ENCODE data around the gene GNPTG. TPM values are rescaled to one million over a fixed set of nuclear protein-coding genes. Genes with fewer than 3 reads are reported as not detected.

Gene GNPTG
- total RNA-seq, 1 donor from 2014 or later = 30.0 TPM

DNA sequence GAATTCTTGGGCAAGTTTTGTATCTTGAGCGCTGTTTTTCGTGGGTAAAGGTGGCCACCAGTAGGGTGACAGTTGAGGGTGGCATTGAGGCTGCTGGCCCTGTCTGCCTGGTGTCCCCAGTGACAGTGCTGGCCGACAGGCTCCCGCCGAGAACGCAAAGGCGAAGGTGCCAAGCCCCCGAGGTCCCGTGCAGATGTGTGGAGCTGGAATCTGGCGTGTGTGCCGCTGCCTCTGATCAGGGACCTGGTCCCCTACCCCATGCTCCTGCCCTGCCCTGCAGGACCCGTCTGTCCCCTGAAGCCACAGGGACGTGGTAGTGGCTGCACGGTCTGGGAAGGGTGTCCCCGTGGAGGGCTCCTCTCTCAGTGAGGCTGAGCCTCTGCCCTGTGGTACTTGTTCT is 38.8 kb upstream of the GNPTG start:
- TF ChIP-seq, protein P1, sequence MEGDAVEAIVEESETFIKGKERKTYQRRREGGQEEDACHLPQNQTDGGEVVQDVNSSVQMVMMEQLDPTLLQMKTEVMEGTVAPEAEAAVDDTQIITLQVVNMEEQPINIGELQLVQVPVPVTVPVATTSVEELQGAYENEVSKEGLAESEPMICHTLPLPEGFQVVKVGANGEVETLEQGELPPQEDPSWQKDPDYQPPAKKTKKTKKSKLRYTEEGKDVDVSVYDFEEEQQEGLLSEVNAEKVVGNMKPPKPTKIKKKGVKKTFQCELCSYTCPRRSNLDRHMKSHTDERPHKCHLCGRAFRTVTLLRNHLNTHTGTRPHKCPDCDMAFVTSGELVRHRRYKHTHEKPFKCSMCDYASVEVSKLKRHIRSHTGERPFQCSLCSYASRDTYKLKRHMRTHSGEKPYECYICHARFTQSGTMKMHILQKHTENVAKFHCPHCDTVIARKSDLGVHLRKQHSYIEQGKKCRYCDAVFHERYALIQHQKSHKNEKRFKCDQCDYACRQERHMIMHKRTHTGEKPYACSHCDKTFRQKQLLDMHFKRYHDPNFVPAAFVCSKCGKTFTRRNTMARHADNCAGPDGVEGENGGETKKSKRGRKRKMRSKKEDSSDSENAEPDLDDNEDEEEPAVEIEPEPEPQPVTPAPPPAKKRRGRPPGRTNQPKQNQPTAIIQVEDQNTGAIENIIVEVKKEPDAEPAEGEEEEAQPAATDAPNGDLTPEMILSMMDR (IDR thresholded peaks at IDR 0.05; ENCODE audit: insufficient read depth, low read length, severe bottlenecking) = no peak
- H3K4me3 ChIP-seq (ENCODE audit: low read depth, low read length) = no peak overlapping the region
- H3K36me3 ChIP-seq (ENCODE audit: control insufficient read depth, insufficient read depth, low read length) = peaks cover 31% of the 10 kb centered on the region
- H3K27me3 ChIP-seq (ENCODE audit: control insufficient read depth, insufficient read depth, low read length) = no peaks in the 10 kb centered on the region
- FAIRE-seq (no peak), DNase-seq (ENCODE audit: low read depth) (no peak)

DNA sequence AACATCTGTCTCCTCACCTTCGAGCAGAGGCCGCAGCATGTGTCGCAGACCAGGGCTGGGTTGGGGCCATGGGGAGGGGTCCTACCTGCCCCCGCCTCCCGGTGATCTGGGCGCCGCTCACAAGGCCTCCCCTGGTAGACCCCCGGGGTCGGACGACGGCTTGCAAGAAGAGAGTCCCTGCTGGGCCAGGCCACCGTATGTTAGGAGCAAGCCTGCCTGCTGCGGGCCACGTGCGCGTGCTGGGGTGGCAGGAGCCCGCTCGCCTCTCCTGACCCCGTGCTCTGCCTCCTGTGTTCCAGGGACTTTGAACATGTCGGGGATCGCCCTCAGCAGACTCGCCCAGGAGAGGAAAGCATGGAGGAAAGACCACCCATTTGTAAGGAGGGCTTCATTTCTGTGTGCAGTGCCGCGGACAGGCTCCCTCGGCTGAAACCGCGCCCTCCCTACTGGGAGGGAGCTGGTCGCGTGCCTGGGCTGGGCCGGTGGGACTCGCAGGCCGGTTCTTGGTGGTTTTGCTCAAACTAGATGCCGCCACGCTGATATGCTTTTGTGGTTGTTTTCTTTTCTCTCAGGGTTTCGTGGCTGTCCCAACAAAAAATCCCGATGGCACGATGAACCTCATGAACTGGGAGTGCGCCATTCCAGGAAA is 37.9 kb upstream of the GNPTG start:
- no peak overlapping the region for H3K4me3 ChIP-seq (ENCODE audit: low read depth, low read length)
- H3K27me3 ChIP-seq (ENCODE audit: control insufficient read depth, insufficient read depth, low read length) = no peaks in the 10 kb centered on the region
- TF ChIP-seq, protein P1 (IDR thresholded peaks at IDR 0.05; ENCODE audit: insufficient read depth, low read length, severe bottlenecking) = no peak
- H3K36me3 ChIP-seq (ENCODE audit: control insufficient read depth, insufficient read depth, low read length) = peaks cover 37% of the 10 kb centered on the region
- FAIRE-seq = no peak
- DNase-seq (ENCODE audit: low read depth) = no peak

DNA sequence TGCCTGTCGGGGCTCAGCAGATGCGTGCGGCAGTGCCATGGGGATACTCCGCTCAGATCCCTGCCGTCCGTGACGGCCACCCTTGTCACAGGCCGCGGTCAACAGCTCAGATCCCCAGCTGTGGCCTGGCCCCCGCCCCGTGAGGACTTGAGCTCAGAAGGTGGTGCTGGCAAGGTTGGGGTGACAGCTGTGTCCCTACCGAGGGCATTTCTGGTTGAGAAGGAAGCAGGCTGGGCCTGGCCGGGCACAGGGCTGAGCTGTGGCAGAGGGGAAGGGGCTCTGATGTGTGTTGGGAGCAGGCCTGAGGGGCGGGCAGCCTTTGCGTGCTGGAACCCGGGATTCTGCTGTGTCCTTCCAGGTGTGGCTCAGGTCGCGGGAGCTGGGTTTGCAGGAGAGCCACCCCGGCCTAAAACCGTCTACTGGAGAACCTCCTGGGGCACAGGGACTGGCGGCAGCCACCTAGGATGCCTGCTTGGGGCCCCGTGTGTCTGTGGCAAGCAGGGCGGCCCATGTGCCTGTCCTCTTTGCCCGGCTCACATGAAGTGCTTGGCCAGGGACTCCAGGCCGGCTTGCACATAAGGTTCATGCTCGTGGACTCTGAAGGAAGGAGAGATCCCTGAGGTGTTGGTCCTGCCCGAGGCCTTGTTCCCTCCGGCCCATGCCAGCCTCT is 37.2 kb upstream of the GNPTG start:
- no peak for FAIRE-seq
- no peak overlapping the region for H3K4me3 ChIP-seq (ENCODE audit: low read depth, low read length)
- no peaks in the 10 kb centered on the region for H3K27me3 ChIP-seq (ENCODE audit: control insufficient read depth, insufficient read depth, low read length)
- peaks cover 44% of the 10 kb centered on the region for H3K36me3 ChIP-seq (ENCODE audit: control insufficient read depth, insufficient read depth, low read length)
- TF ChIP-seq, protein P1 (IDR thresholded peaks at IDR 0.05; ENCODE audit: insufficient read depth, low read length, severe bottlenecking) = no peak
- no peak for DNase-seq (ENCODE audit: low read depth)

DNA sequence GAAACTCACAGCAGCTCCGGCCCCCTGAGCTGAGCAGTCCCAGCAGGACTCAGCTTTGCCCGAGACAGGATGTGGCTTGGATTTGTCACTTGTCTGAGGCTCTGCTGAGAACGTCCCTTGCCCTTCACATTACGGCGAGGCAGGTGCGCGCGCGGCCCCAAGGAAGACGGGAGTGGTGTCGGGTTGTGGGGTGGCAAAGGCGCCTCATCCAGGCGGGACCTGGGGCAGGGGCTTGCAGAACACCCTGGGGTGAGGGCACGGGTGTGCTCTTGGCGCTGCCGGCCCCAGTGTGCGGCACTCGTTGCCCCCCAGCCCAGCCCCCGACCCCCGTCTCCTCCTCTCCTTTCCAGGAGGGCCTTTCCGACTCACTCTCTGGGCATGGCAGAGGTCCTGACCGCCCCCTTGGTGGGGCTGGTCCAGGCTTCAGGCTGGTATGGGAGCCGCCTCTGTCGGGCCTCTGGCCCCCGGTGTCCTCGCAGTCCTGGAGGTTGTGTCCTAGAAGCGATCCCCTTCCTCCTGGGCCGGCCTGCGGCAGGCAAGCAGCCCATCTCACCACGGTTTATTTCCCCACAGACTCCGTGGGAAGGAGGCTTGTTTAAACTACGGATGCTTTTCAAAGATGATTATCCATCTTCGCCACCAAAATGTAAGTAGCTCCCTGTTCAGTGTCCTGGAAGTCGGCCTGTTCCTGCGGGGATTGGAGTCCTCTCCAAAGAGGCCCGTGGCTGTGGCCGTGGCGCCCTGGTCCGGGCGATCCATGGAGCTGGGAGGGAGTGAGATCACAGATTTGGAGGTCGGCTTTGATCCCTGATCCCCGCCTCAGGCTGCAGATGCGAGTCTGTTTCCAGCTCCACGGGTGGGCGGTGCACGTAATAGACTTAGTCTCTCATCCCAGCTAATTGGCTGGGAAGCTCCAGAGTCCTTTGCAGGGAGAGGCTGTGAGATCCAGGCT is 36.4 kb upstream of the GNPTG start:
- Histone ChIP-seq H3K36me3 (ENCODE audit: control insufficient read depth, insufficient read depth, low read length) (peaks cover 50% of the 10 kb centered on the region), H3K4me3 (ENCODE audit: low read depth, low read length) (no peak overlapping the region), H3K27me3 (ENCODE audit: control insufficient read depth, insufficient read depth, low read length) (no peaks in the 10 kb centered on the region)
- FAIRE-seq (no peak), DNase-seq (ENCODE audit: low read depth) (no peak)
- TF ChIP-seq, protein P1 (IDR thresholded peaks at IDR 0.05; ENCODE audit: insufficient read depth, low read length, severe bottlenecking) = no peak

DNA sequence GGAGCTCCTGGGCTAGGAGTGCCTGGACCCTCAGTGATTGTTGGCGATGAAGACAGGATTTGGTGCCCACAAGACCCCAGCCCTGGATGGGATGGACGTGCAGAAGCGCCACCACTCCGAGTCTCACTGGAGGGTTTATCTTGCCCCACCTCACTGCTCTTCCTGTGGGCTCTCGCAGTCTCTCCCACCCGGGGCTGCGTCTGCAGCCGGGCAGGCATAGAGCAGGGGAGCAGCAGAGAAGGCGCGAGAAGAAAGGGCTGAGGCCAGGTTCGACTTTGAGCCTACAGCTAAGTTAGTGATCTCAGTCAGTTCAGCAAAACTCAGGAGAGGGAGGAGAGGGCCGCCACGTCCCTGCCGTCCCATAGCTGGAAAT is 35.7 kb upstream of the GNPTG start:
- Histone ChIP-seq H3K27me3 (ENCODE audit: control insufficient read depth, insufficient read depth, low read length) (no peaks in the 10 kb centered on the region), H3K4me3 (ENCODE audit: low read depth, low read length) (no peak overlapping the region), H3K36me3 (ENCODE audit: control insufficient read depth, insufficient read depth, low read length) (peaks cover 54% of the 10 kb centered on the region)
- TF ChIP-seq, protein P1 (IDR thresholded peaks at IDR 0.05; ENCODE audit: insufficient read depth, low read length, severe bottlenecking) = no peak
- DNase-seq (ENCODE audit: low read depth) = no peak
- no peak for FAIRE-seq

Data from bronchial epithelial cell (primary cell).